GM12878 (cell line): Measurements from ENCODE around the gene ZSWIM5. TPM values are rescaled to one million over a fixed set of nuclear protein-coding genes. Genes with fewer than 3 reads are reported as not detected.

Experiments
- ATAC-seq: fragments of 200-7000 bp; cut with Tn5 transposase; 3 replicates; pipeline ENCODE4 v1.9.1; 2020; ENCODE audit warnings: mild to moderate bottlenecking, moderate library complexity
- BruUV-seq: library from RNA; stranded (reverse); fragments of 400-500 nt; replicated peaks from 2 replicates; lab custom pipeline; 2021; lab: Mats Ljungman, UMichigan
- CTCF ChIA-PET: fragments of 300-600 bp; sonication (Branson Sonifier 250); formaldehyde crosslinking; extraction: SDS; loops from one replicate; lab custom pipeline; 2021; ENCODE audit warnings: inconsistent platforms; lab: Yijun Ruan, JAX
- POLR2A ChIA-PET: fragments of 350-600 bp; formaldehyde crosslinking; extraction: SDS; loops from one replicate; lab custom pipeline; 2021; ENCODE audit warnings: inconsistent platforms; lab: Charles Lee
- RAD21 ChIA-PET: fragments of 300-600 bp; sonication (Branson Sonifier 250); formaldehyde crosslinking; loops from one replicate; lab custom pipeline; 2023; ENCODE audit warnings: antibody characterized with exemption; ENCODE audit not compliant: unreplicated experiment; lab: Charles Lee
- SMC1A ChIA-PET: fragments of 300-600 bp; sonication (Branson Sonifier 250); formaldehyde crosslinking; loops from one replicate; lab custom pipeline; 2023; ENCODE audit not compliant: unreplicated experiment, uncharacterized antibody; lab: Charles Lee
- DNase-seq: peaks from one replicate; pipeline ENCODE4 v3.0.0-alpha.2; 2011; ENCODE audit warnings: low read depth, low spot score
- FAIRE-seq: peaks from 3 replicates; lab custom pipeline; 2011; peaks lifted over from hg19 to GRCh38; lab: Jason Lieb, UNC
- H2AFZ ChIP-seq: 2 replicates; pipeline ENCODE4 v1.6.0; 2011; ENCODE audit warnings: low read depth, low read length, control low read depth; ENCODE audit not compliant: control insufficient read depth
- H3K27ac ChIP-seq: 2 replicates; pipeline ENCODE4 v1.5.1; 2011; ENCODE audit warnings: control low read depth; ENCODE audit not compliant: control insufficient read depth, insufficient read depth
- H3K27me3 ChIP-seq, 2 experiments: replicated peaks in 1 of 2; 2 replicates each; pipeline versions ENCODE4 v1.6.0 to v1.6.1; 2011; ENCODE audit warnings: low read length in 1 of 2; ENCODE audit not compliant: control insufficient read depth in 2 of 2, insufficient read depth in 2 of 2
- H3K36me3 ChIP-seq, 2 experiments: 2 replicates each; pipeline ENCODE4 v1.5.1; 2011; ENCODE audit warnings: low read length in 1 of 2; ENCODE audit not compliant: control insufficient read depth in 2 of 2, insufficient read depth in 2 of 2
- H3K4me1 ChIP-seq: 2 replicates; pipeline ENCODE4 v1.6.1; 2011; ENCODE audit warnings: mild to moderate bottlenecking, low read length, moderate library complexity, mixed read lengths; ENCODE audit not compliant: control insufficient read depth, insufficient read depth
- H3K4me2 ChIP-seq: 2 replicates; pipeline ENCODE4 v1.6.0; 2011; ENCODE audit warnings: control low read depth; ENCODE audit not compliant: control insufficient read depth, insufficient read depth
- H3K4me3 ChIP-seq: fragments of 200-600 bp; sonication (generic); 2 replicates; pipeline ENCODE4 v1.5.1; 2016
- H3K79me2 ChIP-seq: 2 replicates; pipeline ENCODE4 v1.6.0; 2011; ENCODE audit warnings: low read length; ENCODE audit not compliant: control insufficient read depth, insufficient read depth
- H3K9ac ChIP-seq: 2 replicates; pipeline ENCODE4 v1.8.0; 2011; ENCODE audit warnings: low read length, control low read depth, mixed read lengths; ENCODE audit not compliant: control insufficient read depth, insufficient read depth
- H3K9me3 ChIP-seq: replicated peaks from 3 replicates; pipeline ENCODE4 v1.5.1; 2011; ENCODE audit warnings: mild to moderate bottlenecking, low read length; ENCODE audit not compliant: control insufficient read depth, insufficient read depth
- H4K20me1 ChIP-seq: 2 replicates; pipeline ENCODE4 v1.6.0; 2011; ENCODE audit not compliant: control insufficient read depth, insufficient read depth
- ASH2L ChIP-seq: fragments of 300-600, 200-600 bp; sonication (generic); IDR thresholded peaks from 2 replicates; pipeline ENCODE4 v1.6.1; 2017; ENCODE audit warnings: low read depth, mild to moderate bottlenecking, borderline replicate concordance
- CEBPB ChIP-seq, 2 experiments: fragments of 150-350 bp in 1 of 2; IDR thresholded peaks; 2 replicates each; pipeline ENCODE4 v1.6.1; 2012 to 2014; ENCODE audit warnings: low read depth in 2 of 2, low read length in 2 of 2, borderline replicate concordance in 1 of 2, inconsistent platforms in 1 of 2
- ETV6 ChIP-seq, 2 experiments: fragments of 450-650 bp in 1 of 2; IDR thresholded peaks in 1 of 2; conservative IDR thresholded peaks in 1 of 2; 2 replicates each; pipeline ENCODE4 v1.6.1; 2014; ENCODE audit warnings: antibody characterized with exemption in 1 of 2, borderline replicate concordance in 1 of 2, low read depth in 1 of 2, mild to moderate bottlenecking in 1 of 2, moderate library complexity in 1 of 2
- MXI1 ChIP-seq: fragments of 150-350 bp; IDR thresholded peaks from 2 replicates; pipeline ENCODE4 v1.6.1; 2011; ENCODE audit warnings: low read depth, mild to moderate bottlenecking, inconsistent platforms, low read length, improper control_type of control experiment
- PAX8 ChIP-seq: fragments of 450-650 bp; IDR thresholded peaks from 2 replicates; pipeline ENCODE4 v1.6.1; 2017; ENCODE audit warnings: mild to moderate bottlenecking, moderate library complexity
- PKNOX1 ChIP-seq: fragments of 450-650 bp; IDR thresholded peaks from 2 replicates; pipeline ENCODE4 v1.6.1; 2016; ENCODE audit warnings: mild to moderate bottlenecking
- SMAD1 ChIP-seq: fragments of 450-650 bp; IDR thresholded peaks from 2 replicates; pipeline ENCODE4 v1.6.1; 2018; ENCODE audit warnings: mild to moderate bottlenecking, low read depth; ENCODE audit not compliant: partially characterized antibody
- SMARCA5 ChIP-seq: fragments of 450-650 bp; IDR thresholded peaks from 2 replicates; pipeline ENCODE4 v1.6.1; 2017; ENCODE audit warnings: mild to moderate bottlenecking
- TCF12 ChIP-seq: IDR thresholded peaks from 2 replicates; pipeline ENCODE4 v1.6.1; 2011; ENCODE audit warnings: low read depth, mild to moderate bottlenecking, low read length
- ZNF687 ChIP-seq: fragments of 450-650 bp; IDR thresholded peaks from 2 replicates; pipeline ENCODE4 v1.6.1; 2017; ENCODE audit warnings: mild to moderate bottlenecking, moderate library complexity
- WGBS: methylation state at CpG from one replicate; pipeline ENCODE4 v1.1.6; 2016; ENCODE audit warnings: low lambda C conversion rate; ENCODE audit not compliant: insufficient replicate concordance, insufficient coverage; ENCODE audit errors: missing lambda C conversion rate; 5-methylcytosine and 5-hydroxymethylcytosine counted together
- in situ Hi-C: fragments of 300-500 bp; cut with MboI; formaldehyde crosslinking; loops from 9 replicates; pipeline ENCODE4 v1.14.3; 2018; ENCODE audit warnings: mixed read lengths
- intact Hi-C: fragments of 100-400 bp; cut with micrococcal nuclease; formaldehyde crosslinking; loops from one replicate; pipeline ENCODE4 v1.14.2; 2022; ENCODE audit not compliant: unreplicated experiment
- polyA plus RNA-seq, 11 experiments: library from polyadenylated mRNA; depleted of rRNA in 4 of 11; unstranded in 6 of 11; stranded (reverse) in 5 of 11; fragments of >200 nt; fragmentation: Nextera tagmentation in 4 of 11; fragmentation: Illumina TruSeq in 1 of 11; extraction: Ambion mirVana in 4 of 11; extraction: Trizol in 1 of 11; gene quantifications; 1 replicate in 1 of 11; 2 replicates in 10 of 11; pipeline versions ENCODE4 v1.2.1 to v1.2.3, GENCODE V29; 2011 to 2016; ENCODE audit warnings: inconsistent platforms in 2 of 11, missing spikeins in 2 of 11, low read depth in 1 of 11
- total RNA-seq, 4 experiments: library from RNA; depleted of rRNA in 3 of 4; stranded (reverse); fragments of >200 nt in 3 of 4; fragmentation: Illumina TruSeq in 1 of 4; extraction: Trizol in 1 of 4; gene quantifications; 2 replicates each; pipeline versions ENCODE4 v1.2.1 to v1.2.3, GENCODE V29; 2013 to 2021

Gene ZSWIM5
- total and polyA plus RNA-seq, 10 of the 15 experiments (the other 5 are each of a cell fraction or from before 2014, with no cell fraction given), result 0.07 to 0.97 (median 0.34) TPM; not detected in 1

GRCh38 chr1:45213892-45214291 is 7.5 kb upstream of the ZSWIM5 start:
- H4K20me1 ChIP-seq, result no peaks in the 10 kb centered on the region
- no peak for FAIRE-seq
- RAD21 ChIA-PET, result no interaction called here
- H3K4me1 ChIP-seq, result no peaks in the 10 kb centered on the region
- SMC1A ChIA-PET, result no interaction called here
- H2AFZ ChIP-seq, result no peak overlapping the region
- H3K4me2 ChIP-seq, result no peak overlapping the region
- no peak for DNase-seq
- no peaks in the 10 kb centered on the region for H3K79me2 ChIP-seq
- WGBS, result 32% methylated on average over 1 of the region's 1 CpG
- TF ChIP-seq MXI1, result no peak
- H3K27ac ChIP-seq, result no peak overlapping the region
- in situ Hi-C loops, result no loop called here
- H3K27me3 ChIP-seq, result no peaks in the 10 kb centered on the region
- ATAC-seq, result no peak
- CTCF ChIA-PET, result no interaction called here
- no peaks in the 10 kb centered on the region for H3K36me3 ChIP-seq
- H3K9ac ChIP-seq, result no peak overlapping the region
- POLR2A ChIA-PET, result no interaction called here
- no peak overlapping the region for H3K4me3 ChIP-seq
- intact Hi-C loops, result no loop called here
- H3K9me3 ChIP-seq, result no peaks in the 10 kb centered on the region
- BruUV-seq, result no TSS peak

- ChIA-PET POLR2A (no interaction called here), CTCF (no interaction called here), RAD21 (no interaction called here), SMC1A (interaction anchor here (1.1 to 1.6 kb wide), 2 partner anchors 42 to 67 kb away, joined by 3 read pairs; no protein-coding TSS in a partner anchor)
- Histone ChIP-seq H3K27me3 (peaks cover 0 to 5% of the 10 kb centered on the region in 2 experiments; a peak in 3 of 4 replicates), H4K20me1 (no peaks in the 10 kb centered on the region), H3K4me2 (no peak overlapping the region), H3K9me3 (no peaks in the 10 kb centered on the region), H2AFZ (no peak overlapping the region), H3K9ac (no peak overlapping the region), H3K36me3 (no peaks in the 10 kb centered on the region), H3K79me2 (no peaks in the 10 kb centered on the region), H3K27ac (no peak overlapping the region), H3K4me1 (no peaks in the 10 kb centered on the region), H3K4me3 (no peak overlapping the region)
- WGBS, result 7% methylated on average over 3 of the region's 3 CpGs
- in situ Hi-C loops, result no loop called here
- FAIRE-seq (no peak), ATAC-seq (no peak), DNase-seq (no peak)
- TF ChIP-seq ZNF687, result no peak
- TF ChIP-seq PAX8, result no peak
- TF ChIP-seq SMAD1, result no peak
- no peak for TF ChIP-seq SMARCA5
- no peak for TF ChIP-seq CEBPB (IDR thresholded peaks at IDR 0.05; ENCODE audit: borderline replicate concordance in 1 of 2, low read depth in 2 of 2, low read length in 2 of 2)
- TF ChIP-seq ASH2L, result no peak
- no peak for TF ChIP-seq TCF12
- TF ChIP-seq ETV6 (conservative IDR thresholded peaks at IDR 0.05 in 1 of 2, IDR thresholded peaks at IDR 0.05 in 1 of 2; ENCODE audit: borderline replicate concordance in 1 of 2, low read depth in 1 of 2), result no peak
- no peak for TF ChIP-seq PKNOX1
- BruUV-seq, result no TSS peak
- intact Hi-C loops, result no loop called here
These were observed 4.7 kb upstream of the ZSWIM5 start for GRCh38 chr1:45211076-45211475.
